ENCODE data around the gene PARP16.
"Not testable (repeated sequence)": the region's sequence is repeated elsewhere in the genome, so short reads cannot be mapped to it uniquely, and the experiment has no call there.

DNA sequence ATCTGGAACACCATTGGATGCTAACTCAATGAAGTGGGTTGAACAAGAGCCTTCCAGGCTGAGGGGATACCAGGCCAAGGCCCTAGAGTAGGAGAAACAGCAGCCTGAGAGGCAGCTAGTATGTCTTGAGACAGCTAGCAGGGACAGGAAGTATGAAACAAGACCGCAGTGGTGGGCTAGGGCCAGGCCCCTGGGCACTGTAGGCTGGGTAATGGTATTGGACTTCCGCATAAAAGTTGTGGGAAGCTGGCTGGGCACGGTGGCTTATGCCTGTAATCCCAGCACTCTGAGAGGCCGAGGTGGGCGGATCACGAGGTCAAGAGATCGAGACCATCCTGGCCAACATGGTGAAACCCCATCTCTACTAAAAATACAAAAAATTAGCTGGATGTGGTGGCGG lies 50.2 kb downstream of the PARP16 start:
- TF ChIP-seq, protein P1, sequence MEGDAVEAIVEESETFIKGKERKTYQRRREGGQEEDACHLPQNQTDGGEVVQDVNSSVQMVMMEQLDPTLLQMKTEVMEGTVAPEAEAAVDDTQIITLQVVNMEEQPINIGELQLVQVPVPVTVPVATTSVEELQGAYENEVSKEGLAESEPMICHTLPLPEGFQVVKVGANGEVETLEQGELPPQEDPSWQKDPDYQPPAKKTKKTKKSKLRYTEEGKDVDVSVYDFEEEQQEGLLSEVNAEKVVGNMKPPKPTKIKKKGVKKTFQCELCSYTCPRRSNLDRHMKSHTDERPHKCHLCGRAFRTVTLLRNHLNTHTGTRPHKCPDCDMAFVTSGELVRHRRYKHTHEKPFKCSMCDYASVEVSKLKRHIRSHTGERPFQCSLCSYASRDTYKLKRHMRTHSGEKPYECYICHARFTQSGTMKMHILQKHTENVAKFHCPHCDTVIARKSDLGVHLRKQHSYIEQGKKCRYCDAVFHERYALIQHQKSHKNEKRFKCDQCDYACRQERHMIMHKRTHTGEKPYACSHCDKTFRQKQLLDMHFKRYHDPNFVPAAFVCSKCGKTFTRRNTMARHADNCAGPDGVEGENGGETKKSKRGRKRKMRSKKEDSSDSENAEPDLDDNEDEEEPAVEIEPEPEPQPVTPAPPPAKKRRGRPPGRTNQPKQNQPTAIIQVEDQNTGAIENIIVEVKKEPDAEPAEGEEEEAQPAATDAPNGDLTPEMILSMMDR (IDR thresholded peaks at IDR 0.05 in 4 of 5, conservative IDR thresholded peaks at IDR 0.05 in 1 of 5), result not testable (repeated sequence)
- TF ChIP-seq POLR2A (IDR thresholded peaks at IDR 0.05), result not testable (repeated sequence)
